Esophagus muscularis mucosa (tissue), 4 donors: Measurements from ENCODE around the gene SLC44A2. TPM values are rescaled to one million over a fixed set of nuclear protein-coding genes. Genes with fewer than 3 reads are reported as not detected.
A peak's percentile ranks its signal among the peaks of the same experiment; 100 is the strongest.

ENCODE experiments used
- DNase-seq: peaks from one replicate; pipeline ENCODE4 v3.0.0-alpha.2; 2017; ENCODE audit errors: extremely low spot score
- H3K27ac ChIP-seq, 4 donors: fragments of 200-600 bp; sonication (generic); replicated peaks in 1 of 4; 1 replicate in 3 of 4; 2 replicates in 1 of 4; pipeline ENCODE4 v1.5.1; 2016 to 2019; ENCODE audit warnings: mild to moderate bottlenecking in 1 of 4
- H3K27me3 ChIP-seq, 4 donors: fragments of 200-600 bp; sonication (generic); one replicate each; pipeline versions ENCODE4 v1.5.1 to v1.6.0; 2016 to 2019
- H3K36me3 ChIP-seq, 4 donors: fragments of 200-600 bp; sonication (generic); one replicate each; pipeline ENCODE4 v1.5.1; 2016 to 2019
- H3K4me1 ChIP-seq, 4 donors: fragments of 200-600 bp; sonication (generic); one replicate each; pipeline ENCODE4 v1.5.1; 2016 to 2019
- H3K4me3 ChIP-seq, 4 donors: fragments of 200-600 bp; sonication (generic); 1 replicate in 2 of 4; 2 replicates in 2 of 4; pipeline ENCODE4 v1.5.1; 2016 to 2019; ENCODE audit warnings: mild to moderate bottlenecking in 4 of 4, moderate library complexity in 1 of 4
- H3K9me3 ChIP-seq, 4 donors: fragments of 200-600 bp; sonication (generic); 1 replicate in 3 of 4; 2 replicates in 1 of 4; pipeline ENCODE4 v1.5.1; 2016 to 2019
- EP300 ChIP-seq: sonication (generic); formaldehyde crosslinking; IDR thresholded peaks from one replicate; pipeline ENCODE4 v1.6.1; 2017; ENCODE audit warnings: antibody characterized with exemption
- POLR2A ChIP-seq: fragments of 450-650 bp; IDR thresholded peaks from one replicate; pipeline ENCODE4 v1.6.1; 2017; ENCODE audit warnings: antibody characterized with exemption, moderate library complexity, mild to moderate bottlenecking, low read depth
- POLR2AphosphoS5 ChIP-seq, 2 donors: sonication (generic); formaldehyde crosslinking; IDR thresholded peaks; one replicate each; pipeline ENCODE4 v1.6.1; 2017; ENCODE audit warnings: antibody characterized with exemption in 2 of 2
- WGBS: methylation state at CpG from one replicate; pipeline ENCODE4 v1.1.5; 2018; 5-methylcytosine and 5-hydroxymethylcytosine counted together
- intact Hi-C: fragments of 100-400 bp; cut with DNase I; formaldehyde crosslinking; loops from one replicate; pipeline ENCODE4 v1.15.1; 2023
- total RNA-seq, 4 donors: library from RNA; depleted of rRNA; stranded (reverse); fragments of >200 nt; gene quantifications; one replicate each; pipeline versions ENCODE4 v1.1.0 to v1.2.1, GENCODE V29; 2016
- TF ChIP-seq, protein P1 (sequence below), 3 experiments: fragments of 200-600 bp in 2 of 3; fragments of 450-650 bp in 1 of 3; sonication (generic) in 2 of 3; IDR thresholded peaks; one replicate each; pipeline ENCODE4 v1.5.1; 2017 to 2019; ENCODE audit warnings: antibody characterized with exemption in 3 of 3, mild to moderate bottlenecking in 2 of 3, moderate library complexity in 1 of 3

Gene SLC44A2
- total RNA-seq, 4 donors from 2014 or later: 26.2 to 71.2 (median 46.1) TPM

DNA sequence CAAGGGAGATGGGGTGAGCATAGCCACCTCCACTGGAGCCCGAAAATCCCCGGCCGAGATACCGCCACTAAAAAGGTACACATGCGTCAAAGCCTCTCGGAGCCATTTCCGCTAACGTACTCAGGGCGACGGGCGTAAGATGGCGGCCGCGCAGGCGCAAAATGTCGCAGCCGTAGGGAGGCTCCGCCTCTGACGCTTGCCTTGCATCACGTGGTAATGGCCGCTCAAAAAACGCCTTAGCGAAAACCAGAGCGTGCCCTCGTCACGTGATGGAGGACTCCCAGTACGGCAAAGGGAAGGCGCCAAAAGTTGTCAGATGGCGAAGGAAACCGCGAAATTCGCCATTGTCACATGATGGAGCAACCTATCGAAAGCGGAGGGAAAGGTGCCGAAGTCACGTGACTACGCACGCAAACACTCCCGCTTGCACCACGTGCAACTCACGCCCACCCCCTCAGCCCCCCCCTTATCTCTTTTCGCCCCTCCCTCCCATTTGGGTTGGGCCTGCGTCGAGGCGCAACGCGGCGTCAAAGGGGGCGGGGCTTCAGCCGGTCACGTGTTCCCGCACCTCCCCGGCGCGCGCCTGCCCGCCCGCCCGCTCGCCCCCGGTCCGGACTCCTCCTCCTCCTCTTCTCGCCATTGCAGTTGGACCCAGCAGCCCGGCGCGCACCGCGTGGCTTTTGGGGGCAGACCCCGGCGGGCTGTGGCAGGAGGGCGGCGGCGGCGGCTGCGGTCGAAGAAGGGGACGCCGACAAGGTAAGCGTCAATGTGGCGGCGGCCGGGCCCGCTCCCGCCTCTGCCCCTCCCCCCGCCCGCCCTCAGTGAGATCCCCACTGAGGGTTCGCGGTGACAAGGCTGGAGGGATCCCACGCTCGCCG is 28.6 kb downstream of the SLC44A2 start, which contains the start of gene ILF3:
TSS of gene ILF3 (plus strand) at position 615 of the 878 bp plus-strand sequence. CDS start 16,260 bp downstream, outside the sequence.
- H3K27ac ChIP-seq: peak within 1 kb of the TSS; percentile 94 to 99 (median 96)
- TF ChIP-seq POLR2A (peak; percentile 94), POLR2AphosphoS5 (IDR thresholded peaks at IDR 0.05) (peak; percentile 99 to 100), EP300 (no peak)
- TF ChIP-seq, protein P1, sequence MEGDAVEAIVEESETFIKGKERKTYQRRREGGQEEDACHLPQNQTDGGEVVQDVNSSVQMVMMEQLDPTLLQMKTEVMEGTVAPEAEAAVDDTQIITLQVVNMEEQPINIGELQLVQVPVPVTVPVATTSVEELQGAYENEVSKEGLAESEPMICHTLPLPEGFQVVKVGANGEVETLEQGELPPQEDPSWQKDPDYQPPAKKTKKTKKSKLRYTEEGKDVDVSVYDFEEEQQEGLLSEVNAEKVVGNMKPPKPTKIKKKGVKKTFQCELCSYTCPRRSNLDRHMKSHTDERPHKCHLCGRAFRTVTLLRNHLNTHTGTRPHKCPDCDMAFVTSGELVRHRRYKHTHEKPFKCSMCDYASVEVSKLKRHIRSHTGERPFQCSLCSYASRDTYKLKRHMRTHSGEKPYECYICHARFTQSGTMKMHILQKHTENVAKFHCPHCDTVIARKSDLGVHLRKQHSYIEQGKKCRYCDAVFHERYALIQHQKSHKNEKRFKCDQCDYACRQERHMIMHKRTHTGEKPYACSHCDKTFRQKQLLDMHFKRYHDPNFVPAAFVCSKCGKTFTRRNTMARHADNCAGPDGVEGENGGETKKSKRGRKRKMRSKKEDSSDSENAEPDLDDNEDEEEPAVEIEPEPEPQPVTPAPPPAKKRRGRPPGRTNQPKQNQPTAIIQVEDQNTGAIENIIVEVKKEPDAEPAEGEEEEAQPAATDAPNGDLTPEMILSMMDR (IDR thresholded peaks at IDR 0.05): peak in 1 of 3 experiments; percentile 17
- peak; percentile 100 for DNase-seq
- no peaks in the 10 kb centered on the region for H3K27me3 ChIP-seq
- WGBS: 0% methylated on average over 23 of the region's 91 CpGs
- H3K4me1 ChIP-seq: peaks cover 27 to 57% (median 57%) of the 10 kb centered on the region in 4 donors
- intact Hi-C loops: no loop called here
- no peaks in the 10 kb centered on the region for H3K9me3 ChIP-seq
- H3K36me3 ChIP-seq: peaks cover 0 to 14% (median 0%) of the 10 kb centered on the region in 4 donors
- H3K4me3 ChIP-seq: peak within 1 kb of the TSS; percentile 83 to 100 (median 96)

DNA sequence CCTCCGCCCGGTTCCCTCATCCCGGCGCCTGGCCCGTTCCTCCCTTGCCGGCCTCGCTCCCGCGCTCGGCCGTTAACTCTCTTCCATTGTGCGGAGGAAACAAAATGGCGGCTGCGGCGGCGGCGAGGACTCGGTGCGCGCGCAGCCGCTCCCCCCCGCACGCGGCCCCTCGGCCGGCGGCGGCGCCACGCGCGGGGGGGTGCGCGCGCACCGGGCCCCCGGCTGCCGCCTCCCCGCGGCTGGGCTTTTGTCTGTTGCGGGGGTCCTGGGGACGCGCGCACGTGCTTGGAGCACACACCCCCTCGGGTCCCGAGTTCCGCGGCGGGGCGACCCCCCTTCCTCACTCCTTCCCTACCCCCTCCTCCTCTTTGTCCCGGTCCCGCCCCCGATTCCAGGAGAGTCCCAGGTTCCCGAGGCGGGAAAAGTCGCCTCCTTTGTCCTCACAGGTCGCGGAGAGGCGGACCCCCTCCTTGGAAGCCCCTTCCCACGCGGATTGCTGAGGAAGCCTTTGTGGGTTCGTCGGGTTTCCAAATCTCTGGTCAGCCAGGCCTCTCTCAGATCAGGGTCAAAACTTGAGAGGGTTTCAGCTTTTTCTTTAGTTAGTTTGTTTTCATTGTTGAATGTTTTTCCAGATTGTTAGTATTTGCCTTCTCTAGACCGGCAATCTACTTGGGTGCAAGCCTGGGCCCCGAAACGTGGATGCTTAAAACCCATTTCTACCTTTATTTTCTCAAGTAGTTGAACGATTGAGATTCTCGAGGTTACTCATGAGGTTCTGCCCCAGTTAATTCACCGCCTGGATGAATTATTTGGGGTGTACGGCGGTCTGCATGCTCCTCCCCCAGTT is 29.5 kb downstream of the SLC44A2 start:
- no peak for DNase-seq
- Histone ChIP-seq H3K4me1 (peaks cover 31 to 66% (median 66%) of the 10 kb centered on the region in 4 donors), H3K4me3 (peak overlapping the region; percentile 83 to 100 (median 96)), H3K27ac (peak overlapping the region; percentile 94 to 99 (median 96)), H3K36me3 (peaks cover 0 to 14% (median 0%) of the 10 kb centered on the region in 4 donors), H3K27me3 (no peaks in the 10 kb centered on the region), H3K9me3 (no peaks in the 10 kb centered on the region)
- intact Hi-C loops: no loop called here
- WGBS: under 1% methylated on average over 42 of the region's 73 CpGs
- TF ChIP-seq, protein P1 (IDR thresholded peaks at IDR 0.05): no peak

DNA sequence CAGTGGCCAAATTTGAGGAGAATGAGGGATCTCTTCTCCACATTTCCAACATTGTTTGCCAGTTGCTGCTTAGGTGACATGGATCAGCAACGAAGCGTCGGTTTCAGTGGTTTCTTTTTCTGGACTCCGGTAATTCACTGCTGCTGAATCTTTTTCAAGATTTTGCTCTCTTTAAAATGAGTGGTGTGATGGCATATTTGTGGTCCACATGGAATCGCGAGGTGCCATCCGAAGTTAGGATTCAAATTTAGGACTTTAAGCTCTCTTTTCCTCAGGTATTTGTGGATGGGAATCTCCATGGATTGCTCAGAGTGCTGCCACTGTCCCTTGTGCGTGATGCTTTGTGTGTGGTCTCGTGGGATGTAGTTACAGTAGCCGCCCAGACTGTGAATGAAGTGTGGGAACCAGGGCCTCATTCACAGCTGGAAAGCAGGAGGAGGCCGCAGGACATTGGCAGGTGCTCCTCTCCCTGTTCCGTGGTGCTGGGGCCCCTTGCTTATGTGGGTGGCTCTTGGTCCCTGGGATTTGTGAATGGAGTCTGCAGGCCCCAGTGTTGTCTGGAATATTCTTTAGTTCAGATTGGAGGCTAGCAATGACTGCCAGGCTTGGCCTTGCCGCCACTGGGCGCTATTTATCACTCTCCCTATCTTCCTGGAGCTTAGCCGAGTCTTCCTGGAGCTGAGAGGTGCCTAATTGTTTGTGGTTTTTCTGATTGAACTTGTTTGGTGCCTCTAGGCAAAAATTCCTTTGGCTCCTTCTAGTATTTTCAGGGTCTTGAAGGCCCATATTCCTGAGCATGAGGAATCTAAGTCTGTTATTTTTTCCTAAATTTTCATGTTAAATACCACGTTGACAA is 30.3 kb downstream of the SLC44A2 start:
- TF ChIP-seq, protein P1 (IDR thresholded peaks at IDR 0.05): no peak
- TF ChIP-seq POLR2AphosphoS5 (IDR thresholded peaks at IDR 0.05) (no peak), POLR2A (no peak), EP300 (no peak)
- Histone ChIP-seq H3K36me3 (peaks cover 0 to 18% (median 0%) of the 10 kb centered on the region in 4 donors), H3K27me3 (no peaks in the 10 kb centered on the region), H3K4me3 (peak overlapping the region; percentile 83 to 100 (median 96)), H3K9me3 (no peaks in the 10 kb centered on the region), H3K4me1 (peaks cover 37 to 75% (median 74%) of the 10 kb centered on the region in 4 donors), H3K27ac (peak overlapping the region; percentile 94 to 99 (median 96))
- WGBS: 5% methylated on average over 15 of the region's 16 CpGs
- intact Hi-C loops: no loop called here
- DNase-seq: no peak

DNA sequence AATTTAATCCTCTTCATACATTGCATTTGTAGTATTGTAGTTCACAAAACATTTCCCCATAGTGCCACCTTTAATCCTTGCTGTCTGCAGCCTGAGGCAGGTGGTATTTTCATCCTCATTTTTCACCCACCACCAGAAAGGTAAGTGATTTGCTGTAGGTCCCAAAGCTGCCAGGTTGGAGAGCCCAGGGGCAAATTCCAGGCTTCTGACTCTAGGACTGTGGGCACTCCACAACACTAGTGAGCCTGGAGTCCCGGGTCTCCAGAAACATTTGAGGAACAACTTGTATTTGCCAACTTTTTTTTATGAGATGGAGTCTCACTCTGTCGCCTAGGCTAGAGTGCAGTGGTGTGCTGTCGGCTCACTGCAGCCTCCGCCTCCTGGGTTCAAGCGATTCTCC is 35.0 kb downstream of the SLC44A2 start:
- no peaks in the 10 kb centered on the region for H3K27me3 ChIP-seq
- no peak overlapping the region for H3K27ac ChIP-seq
- DNase-seq: no peak
- no peak overlapping the region for H3K4me3 ChIP-seq
- H3K9me3 ChIP-seq: no peaks in the 10 kb centered on the region
- H3K4me1 ChIP-seq: peaks cover 42 to 98% (median 93%) of the 10 kb centered on the region in 4 donors
- peaks cover 0 to 17% (median 0%) of the 10 kb centered on the region in 4 donors for H3K36me3 ChIP-seq
- no peak for TF ChIP-seq EP300
- TF ChIP-seq POLR2A: no peak
- TF ChIP-seq POLR2AphosphoS5 (IDR thresholded peaks at IDR 0.05): no peak
- 81% methylated on average over 4 of the region's 5 CpGs for WGBS
- intact Hi-C loops: no loop called here
